Subcutaneous abdominal adipose tissue (tissue), 5 donors: ENCODE measurements around the gene TAF7.
"Not testable (repeated sequence)": the region's sequence is repeated elsewhere in the genome, so short reads cannot be mapped to it uniquely, and the experiment has no call there.

Experiments used
- H3K27ac ChIP-seq: one replicate; pipeline ENCODE4 v1.7.0; 2013; ENCODE audit warnings: low read depth, mild to moderate bottlenecking, inconsistent platforms, low read length, moderate library complexity
- H3K27me3 ChIP-seq, 5 donors: one replicate each; pipeline ENCODE4 v1.7.0; 2013; ENCODE audit warnings: low read length in 5 of 5, inconsistent platforms in 1 of 5; ENCODE audit not compliant: control insufficient read depth in 5 of 5, insufficient read depth in 4 of 5
- H3K36me3 ChIP-seq, 5 donors: one replicate each; pipeline ENCODE4 v1.7.0; 2013; ENCODE audit warnings: low read length in 5 of 5; ENCODE audit not compliant: control insufficient read depth in 5 of 5, insufficient read depth in 5 of 5
- H3K4me1 ChIP-seq, 5 donors: one replicate each; pipeline ENCODE4 v1.7.0; 2013; ENCODE audit warnings: low read length in 5 of 5, mild to moderate bottlenecking in 3 of 5, moderate library complexity in 1 of 5; ENCODE audit not compliant: control insufficient read depth in 5 of 5, insufficient read depth in 5 of 5
- H3K4me3 ChIP-seq, 5 donors: one replicate each; pipeline ENCODE4 v1.7.0; 2013; ENCODE audit warnings: low read length in 5 of 5, low read depth in 1 of 5
- H3K9ac ChIP-seq, 5 donors: one replicate each; pipeline ENCODE4 v1.7.0; 2013; ENCODE audit warnings: low read length in 5 of 5, mild to moderate bottlenecking in 4 of 5, moderate library complexity in 3 of 5
- H3K9me3 ChIP-seq, 5 donors: one replicate each; pipeline ENCODE4 v1.7.0; 2013; ENCODE audit warnings: low read length in 5 of 5; ENCODE audit not compliant: control insufficient read depth in 5 of 5
- donor health status: healthy.
- donor health status: healthy.
- donor health status: healthy.
- donor health status: healthy.
- donor health status: healthy.

Gene TAF7

DNA sequence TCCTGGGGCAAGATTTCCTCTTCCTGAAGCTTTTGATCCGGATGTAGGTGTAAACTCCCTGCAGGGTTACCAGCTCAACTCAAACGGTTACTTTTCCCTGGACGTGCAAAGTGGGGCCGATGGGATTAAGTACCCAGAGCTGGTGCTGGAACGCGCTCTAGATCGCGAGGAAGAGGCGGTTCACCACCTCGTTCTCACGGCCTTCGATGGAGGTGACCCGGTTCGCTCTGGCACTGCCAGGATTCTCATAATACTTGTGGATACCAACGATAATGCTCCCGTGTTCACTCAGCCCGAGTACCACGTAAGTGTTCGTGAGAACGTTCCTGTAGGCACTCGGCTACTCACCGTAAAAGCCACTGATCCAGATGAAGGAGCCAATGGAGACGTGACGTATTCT, 35.1 kb upstream of the TAF7 start:
- no peak overlapping the region for H3K27ac ChIP-seq
- H3K9me3 ChIP-seq = peaks cover 45 to 78% (median 65%) of the 10 kb centered on the region in 5 donors
- H3K9ac ChIP-seq = no peak overlapping the region
- peaks cover 0 to 17% (median 6%) of the 10 kb centered on the region in 5 donors for H3K27me3 ChIP-seq
- peak overlapping the region; percentile 43 to 60 (median 56) for H3K4me3 ChIP-seq
- no peaks in the 10 kb centered on the region for H3K36me3 ChIP-seq
- peaks cover 0 to 11% (median 7%) of the 10 kb centered on the region in 5 donors for H3K4me1 ChIP-seq

GRCh38 chr5:141354900-141355469, 34.4 kb upstream of the TAF7 start, which contains the start of gene PCDHGA4:
PCDHGA4 (plus strand) TSS chr5:141355021; CDS start chr5:141355108, 87 bp downstream.
- Histone ChIP-seq H3K9me3 (peaks cover 43 to 77% (median 65%) of the 10 kb centered on the region in 5 donors), H3K9ac (no peak within 1 kb of the TSS), H3K36me3 (no peaks in the 10 kb centered on the region), H3K4me1 (peaks cover 0 to 11% (median 9%) of the 10 kb centered on the region in 5 donors), H3K4me3 (peak within 1 kb of the TSS; percentile 43 to 62 (median 57)), H3K27ac (no peak within 1 kb of the TSS), H3K27me3 (peaks cover 0 to 19% (median 6%) of the 10 kb centered on the region in 5 donors)

DNA sequence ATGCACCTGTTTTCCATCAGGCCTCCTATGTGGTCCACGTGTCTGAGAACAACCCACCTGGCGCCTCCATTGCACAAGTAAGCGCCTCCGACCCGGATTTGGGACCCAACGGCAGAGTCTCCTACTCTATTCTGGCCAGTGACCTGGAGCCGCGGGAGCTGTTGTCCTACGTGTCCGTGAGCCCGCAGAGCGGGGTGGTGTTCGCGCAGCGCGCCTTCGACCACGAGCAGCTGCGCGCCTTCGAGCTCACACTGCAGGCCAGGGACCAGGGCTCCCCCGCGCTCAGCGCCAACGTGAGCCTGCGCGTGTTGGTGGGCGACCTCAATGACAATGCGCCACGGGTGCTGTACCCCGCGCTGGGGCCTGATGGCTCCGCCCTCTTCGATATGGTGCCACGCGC, 31.0 kb upstream of the TAF7 start:
- Histone ChIP-seq H3K4me3 (peak overlapping the region in 3 of 5 donors; percentile 14 to 35 (median 25)), H3K4me1 (peaks cover 0 to 11% (median 8%) of the 10 kb centered on the region in 5 donors), H3K9ac (no peak overlapping the region), H3K36me3 (no peaks in the 10 kb centered on the region), H3K9me3 (peaks cover 36 to 70% (median 58%) of the 10 kb centered on the region in 5 donors), H3K27ac (no peak overlapping the region), H3K27me3 (peaks cover 0 to 18% (median 6%) of the 10 kb centered on the region in 5 donors)

DNA sequence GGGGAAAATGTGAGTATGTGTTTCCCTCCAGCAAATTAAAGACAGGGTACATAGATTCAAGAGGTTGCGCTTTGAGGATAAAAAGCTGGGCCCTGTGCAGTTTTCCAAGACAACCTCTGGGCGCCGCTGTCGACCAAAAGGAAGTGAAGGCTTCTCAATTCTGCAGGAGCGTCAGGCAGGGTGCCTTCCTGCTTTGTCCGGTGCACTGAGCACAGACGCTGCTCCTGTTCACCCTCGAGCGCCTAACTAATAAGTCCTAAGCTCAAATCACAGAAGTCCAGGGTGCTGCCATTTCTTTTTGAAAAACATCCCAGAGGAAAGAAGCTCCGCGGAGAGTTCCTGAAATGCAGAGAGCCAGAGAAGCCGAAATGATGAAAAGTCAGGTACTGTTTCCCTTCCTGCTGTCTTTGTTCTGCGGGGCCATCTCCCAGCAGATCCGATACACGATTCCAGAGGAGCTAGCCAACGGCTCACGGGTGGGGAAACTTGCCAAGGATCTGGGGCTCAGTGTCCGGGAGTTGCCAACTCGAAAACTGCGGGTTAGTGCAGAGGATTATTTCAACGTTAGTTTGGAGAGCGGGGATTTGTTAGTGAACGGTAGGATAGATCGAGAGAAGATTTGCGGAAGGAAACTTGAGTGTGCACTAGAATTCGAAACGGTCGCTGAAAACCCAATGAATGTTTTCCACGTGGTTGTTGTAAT, 29.5 kb upstream of the TAF7 start, which contains the start of gene PCDHGB1:
Gene PCDHGB1, plus strand, starts transcription at position 183 of the 703 bp plus-strand sequence. Its CDS starts 162 bp downstream, at position 345.
- H3K9ac ChIP-seq = no peak within 1 kb of the TSS
- no peaks in the 10 kb centered on the region for H3K36me3 ChIP-seq
- H3K4me3 ChIP-seq = peak within 1 kb of the TSS; percentile 34 to 63 (median 39)
- peaks cover 0 to 17% (median 6%) of the 10 kb centered on the region in 5 donors for H3K27me3 ChIP-seq
- H3K27ac ChIP-seq = no peak within 1 kb of the TSS
- peaks cover 0 to 6% (median 2%) of the 10 kb centered on the region in 5 donors for H3K4me1 ChIP-seq
- H3K9me3 ChIP-seq = peaks cover 26 to 60% (median 52%) of the 10 kb centered on the region in 5 donors

- H3K9ac ChIP-seq, H3K36me3 ChIP-seq, H3K4me3 ChIP-seq, H3K27me3 ChIP-seq, H3K27ac ChIP-seq: not testable (repeated sequence)
- H3K9me3 ChIP-seq = peaks cover 25 to 58% (median 52%) of the 10 kb centered on the region in 5 donors
- H3K4me1 ChIP-seq = peaks cover 0 to 12% (median 0%) of the 10 kb centered on the region in 5 donors
Measured at GRCh38 chr5:141346017-141346416, 25.4 kb upstream of the TAF7 start.

- no peak overlapping the region for H3K27ac ChIP-seq
- peaks cover 0 to 6% (median 3%) of the 10 kb centered on the region in 5 donors for H3K27me3 ChIP-seq
- H3K4me1 ChIP-seq = peaks cover 0 to 12% (median 0%) of the 10 kb centered on the region in 5 donors
- peaks cover 22 to 59% (median 49%) of the 10 kb centered on the region in 5 donors for H3K9me3 ChIP-seq
- peak overlapping the region in 4 of 5 donors; percentile 4 to 61 (median 42) for H3K4me3 ChIP-seq
- no peaks in the 10 kb centered on the region for H3K36me3 ChIP-seq
- no peak overlapping the region for H3K9ac ChIP-seq
Measured at GRCh38 chr5:141345327-141345726, 24.7 kb upstream of the TAF7 start.

GRCh38 chr5:141343953-141344463, 23.4 kb upstream of the TAF7 start:
- Histone ChIP-seq H3K4me1 (peaks cover 0 to 15% (median 5%) of the 10 kb centered on the region in 5 donors), H3K4me3 (peak overlapping the region; percentile 52 to 67 (median 61)), H3K27ac (no peak overlapping the region), H3K36me3 (no peaks in the 10 kb centered on the region), H3K27me3 (peaks cover 0 to 15% (median 3%) of the 10 kb centered on the region in 5 donors), H3K9me3 (peaks cover 29 to 65% (median 54%) of the 10 kb centered on the region in 5 donors), H3K9ac (peak overlapping the region in 1 of 5 donors; percentile 41)

DNA sequence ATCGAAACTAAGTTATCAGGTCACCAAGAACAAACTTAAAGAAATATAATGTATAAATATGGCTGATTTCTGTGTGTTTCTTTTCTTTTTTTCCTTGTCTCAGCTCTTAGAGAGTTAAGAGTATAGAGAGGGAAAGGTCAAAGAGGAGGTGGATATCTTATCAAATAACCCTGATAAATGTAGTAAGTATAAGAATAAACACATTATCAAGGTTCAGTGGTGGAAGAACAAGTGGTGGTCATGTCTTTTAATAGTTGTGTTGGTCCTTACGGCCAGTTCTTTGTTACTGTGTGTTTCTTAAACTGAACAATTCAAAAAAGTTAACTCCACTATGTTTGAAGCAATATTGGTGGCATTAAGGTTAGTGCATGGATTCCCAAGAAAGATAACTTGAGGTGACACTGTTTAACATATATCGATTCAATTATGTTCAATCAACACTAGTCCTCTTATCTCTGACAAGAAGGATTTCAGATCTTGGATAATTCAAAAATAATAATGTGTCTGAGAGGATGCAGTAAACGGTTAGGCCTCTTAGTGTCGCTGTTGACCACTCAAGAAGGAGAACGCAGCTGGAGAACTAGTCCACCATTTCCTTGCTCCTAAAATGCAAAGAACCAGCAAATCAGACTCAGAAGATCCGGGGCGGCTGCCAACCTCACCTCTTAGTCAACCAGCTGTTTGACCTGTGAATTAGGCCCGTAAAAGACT, 22.8 kb upstream of the TAF7 start, which contains the start of gene PCDHGA3:
Gene PCDHGA3, plus strand, starts transcription at position 588 of the 711 bp plus-strand sequence. CDS start 205 bp downstream, outside the sequence.
- Histone ChIP-seq H3K9me3 (peaks cover 26 to 65% (median 54%) of the 10 kb centered on the region in 5 donors), H3K27ac (no peak within 1 kb of the TSS), H3K27me3 (peaks cover 0 to 12% (median 3%) of the 10 kb centered on the region in 5 donors), H3K36me3 (no peaks in the 10 kb centered on the region), H3K9ac (peak within 1 kb of the TSS in 1 of 5 donors; percentile 41), H3K4me3 (peak within 1 kb of the TSS; percentile 52 to 67 (median 61)), H3K4me1 (peaks cover 0 to 19% (median 9%) of the 10 kb centered on the region in 5 donors)

- Histone ChIP-seq H3K4me1 (peaks cover 0 to 19% (median 9%) of the 10 kb centered on the region in 5 donors), H3K27me3 (peaks cover 0 to 14% (median 3%) of the 10 kb centered on the region in 5 donors), H3K36me3 (no peaks in the 10 kb centered on the region), H3K4me3 (peak overlapping the region in 1 of 5 donors; percentile 15), H3K9me3 (peaks cover 26 to 64% (median 59%) of the 10 kb centered on the region in 5 donors), H3K9ac (no peak overlapping the region), H3K27ac (no peak overlapping the region)
Measured at GRCh38 chr5:141342773-141343172, 22.2 kb upstream of the TAF7 start.
